CD14-positive monocyte (primary cell): ENCODE measurements around the gene CACNA2D1. TPM values are rescaled to one million over a fixed set of nuclear protein-coding genes. Genes with fewer than 3 reads are reported as not detected.

ENCODE experiments used
- DNase-seq, 3 donors: peaks; one replicate each; pipeline ENCODE4 v3.0.0-alpha.2; 2011 to 2022
- H2AFZ ChIP-seq: 2 replicates; pipeline ENCODE4 v1.6.0; 2012; ENCODE audit warnings: mild to moderate bottlenecking, low read depth, low read length, inconsistent platforms; ENCODE audit not compliant: insufficient read depth, poor library complexity, severe bottlenecking
- H3K27ac ChIP-seq, 2 donors: 1 replicate in 1 of 2; 2 replicates in 1 of 2; pipeline ENCODE4 v1.5.1; 2012 to 2013; ENCODE audit warnings: low read length in 2 of 2, control low read depth in 1 of 2, inconsistent platforms in 1 of 2, low read depth in 1 of 2, mild to moderate bottlenecking in 1 of 2
- H3K27me3 ChIP-seq, 2 donors: one replicate each; pipeline versions ENCODE4 v1.6.0 to v1.6.1; 2011 to 2013; ENCODE audit warnings: low read length in 2 of 2; ENCODE audit not compliant: control insufficient read depth in 2 of 2, insufficient read depth in 2 of 2
- H3K36me3 ChIP-seq, 2 donors: replicated peaks in 1 of 2; 1 replicate in 1 of 2; 2 replicates in 1 of 2; pipeline versions ENCODE4 v1.5.1 to v1.6.1; 2012 to 2013; ENCODE audit warnings: low read length in 2 of 2, control low read depth in 1 of 2, inconsistent platforms in 1 of 2, mild to moderate bottlenecking in 1 of 2; ENCODE audit not compliant: insufficient read depth in 2 of 2, control insufficient read depth in 1 of 2
- H3K4me1 ChIP-seq, 2 donors: 1 replicate in 1 of 2; 2 replicates in 1 of 2; pipeline versions ENCODE4 v1.5.1 to v1.6.1; 2012 to 2013; ENCODE audit warnings: low read length in 2 of 2, control low read depth in 1 of 2, inconsistent platforms in 1 of 2, mild to moderate bottlenecking in 1 of 2, moderate library complexity in 1 of 2; ENCODE audit not compliant: insufficient read depth in 2 of 2, control insufficient read depth in 1 of 2
- H3K4me2 ChIP-seq: replicated peaks from 2 replicates; pipeline ENCODE3; 2012; ENCODE audit warnings: low read length, moderate library complexity, mild to moderate bottlenecking; ENCODE audit not compliant: poor library complexity, severe bottlenecking; ENCODE audit errors: extremely low read depth
- H3K4me3 ChIP-seq, 3 experiments: fragments of 200-600 bp in 1 of 3; sonication (generic) in 1 of 3; replicated peaks in 1 of 3; 1 replicate in 2 of 3; 2 replicates in 1 of 3; pipeline ENCODE4 v1.5.1; 2011 to 2013; ENCODE audit warnings: low read length in 3 of 3, mild to moderate bottlenecking in 3 of 3, control low read depth in 2 of 3, low read depth in 2 of 3, inconsistent platforms in 1 of 3, moderate library complexity in 1 of 3
- H3K79me2 ChIP-seq: 2 replicates; pipeline ENCODE4 v1.6.0; 2012; ENCODE audit warnings: mild to moderate bottlenecking, control low read depth, inconsistent platforms, low read length, moderate library complexity; ENCODE audit not compliant: insufficient read depth
- H3K9ac ChIP-seq: 2 replicates; pipeline ENCODE4 v1.6.0; 2017; ENCODE audit warnings: low read length, mild to moderate bottlenecking; ENCODE audit not compliant: insufficient read depth, poor library complexity, severe bottlenecking
- H3K9me3 ChIP-seq, 2 donors: replicated peaks in 1 of 2; 1 replicate in 1 of 2; 2 replicates in 1 of 2; pipeline versions ENCODE4 v1.5.1 to v1.6.1; 2012 to 2013; ENCODE audit warnings: low read length in 2 of 2, control low read depth in 1 of 2; ENCODE audit not compliant: control insufficient read depth in 1 of 2, insufficient read depth in 1 of 2
- H4K20me1 ChIP-seq: 2 replicates; pipeline ENCODE4 v1.6.0; 2012; ENCODE audit warnings: mild to moderate bottlenecking, low read length, control low read depth, moderate library complexity; ENCODE audit not compliant: insufficient read depth
- H3K27ac Mint-ChIP-seq, 7 donors: one replicate each; pipeline ENCODE4 v1.8.0; 2020; ENCODE audit warnings: mild to moderate bottlenecking in 7 of 7, mixed read lengths in 7 of 7, moderate library complexity in 6 of 7, inconsistent platforms in 2 of 7
- H3K27me3 Mint-ChIP-seq, 3 donors: one replicate each; pipeline ENCODE4 v1.8.0; 2021 to 2022; ENCODE audit warnings: low read depth in 3 of 3, mild to moderate bottlenecking in 3 of 3, mixed read lengths in 3 of 3, moderate library complexity in 3 of 3, inconsistent platforms in 1 of 3
- H3K36me3 Mint-ChIP-seq, 2 donors: one replicate each; pipeline ENCODE4 v1.8.0; 2020; ENCODE audit warnings: mixed read lengths in 2 of 2, inconsistent platforms in 1 of 2, mild to moderate bottlenecking in 1 of 2
- H3K4me1 Mint-ChIP-seq: one replicate; pipeline ENCODE4 v1.8.0; 2020; ENCODE audit warnings: mild to moderate bottlenecking, mixed read lengths
- H3K4me3 Mint-ChIP-seq, 2 donors: one replicate each; pipeline ENCODE4 v1.8.0; 2020; ENCODE audit warnings: mild to moderate bottlenecking in 2 of 2, mixed read lengths in 2 of 2, moderate library complexity in 1 of 2
- H3K9me3 Mint-ChIP-seq, 7 donors: one replicate each; pipeline ENCODE4 v1.8.0; 2020 to 2022; ENCODE audit warnings: mixed read lengths in 7 of 7, mild to moderate bottlenecking in 6 of 7, moderate library complexity in 6 of 7, inconsistent platforms in 2 of 7
- WGBS: methylation state at CpG from one replicate; pipeline ENCODE4 v1.1.5; 2013; ENCODE audit warnings: missing lambda C conversion rate; ENCODE audit not compliant: insufficient coverage; 5-methylcytosine and 5-hydroxymethylcytosine counted together
- intact Hi-C, 2 donors: fragments of 100-400 bp; cut with micrococcal nuclease; formaldehyde crosslinking; loops; one replicate each; pipeline versions ENCODE4 v1.15.0 to v1.15.1; 2023
- polyA plus RNA-seq, 3 donors: library from polyadenylated mRNA; depleted of rRNA in 1 of 3; unstranded in 2 of 3; stranded (reverse) in 1 of 3; fragments of 300-500 nt in 2 of 3; fragments of >200 nt in 1 of 3; fragmentation: Illumina TruSeq in 2 of 3; gene quantifications; 1 replicate in 2 of 3; 2 replicates in 1 of 3; pipeline ENCODE4 v1.2.3, GENCODE V29; 2012 to 2021
- TF ChIP-seq, protein P1 (sequence below): fragments of 200-600 bp; IDR thresholded peaks from one replicate; pipeline ENCODE4 v1.8.0; 2022; ENCODE audit warnings: antibody characterized with exemption, mild to moderate bottlenecking

CACNA2D1 gene
- polyA plus RNA-seq, 3 donors = 0.02 TPM; not detected in 2

DNA sequence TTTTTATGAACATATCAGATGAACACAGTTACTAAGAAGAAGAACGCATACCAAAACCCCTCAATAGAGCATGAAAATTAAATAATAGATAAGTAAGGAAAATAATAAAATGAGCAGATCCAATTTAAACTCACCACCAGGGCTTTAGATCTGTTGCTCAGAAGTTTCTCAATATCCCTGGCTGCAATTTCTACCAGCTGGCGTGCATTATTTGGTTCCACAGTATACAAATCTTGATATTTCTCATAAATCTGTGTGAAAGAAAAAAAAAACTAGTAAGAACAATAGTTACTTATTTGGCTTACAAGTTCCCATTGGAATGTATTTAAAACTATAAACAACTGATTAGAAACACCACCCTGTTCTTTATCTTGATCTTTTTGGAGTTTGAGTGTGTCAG lies 108.6 kb downstream of the CACNA2D1 start:
- Histone ChIP-seq H3K4me3 (no peak overlapping the region), H3K4me1 (no peaks in the 10 kb centered on the region), H3K9me3 (no peaks in the 10 kb centered on the region), H4K20me1 (no peaks in the 10 kb centered on the region), H2AFZ (no peak overlapping the region), H3K79me2 (no peaks in the 10 kb centered on the region), H3K9ac (no peak overlapping the region), H3K36me3 (no peaks in the 10 kb centered on the region), H3K4me2 (no peak overlapping the region), H3K27me3 (no peaks in the 10 kb centered on the region), H3K27ac (no peak overlapping the region)
- no peaks in the 10 kb centered on the region for H3K4me1 Mint-ChIP-seq
- no peak overlapping the region for H3K27ac Mint-ChIP-seq
- no peak for DNase-seq
- no peak overlapping the region for H3K4me3 Mint-ChIP-seq
- no peaks in the 10 kb centered on the region for H3K27me3 Mint-ChIP-seq
- WGBS = no CpG with 5 or more reads among the region's 2 CpGs
- peaks cover 0 to 1% (median 0%) of the 10 kb centered on the region in 7 donors for H3K9me3 Mint-ChIP-seq
- TF ChIP-seq, protein P1, sequence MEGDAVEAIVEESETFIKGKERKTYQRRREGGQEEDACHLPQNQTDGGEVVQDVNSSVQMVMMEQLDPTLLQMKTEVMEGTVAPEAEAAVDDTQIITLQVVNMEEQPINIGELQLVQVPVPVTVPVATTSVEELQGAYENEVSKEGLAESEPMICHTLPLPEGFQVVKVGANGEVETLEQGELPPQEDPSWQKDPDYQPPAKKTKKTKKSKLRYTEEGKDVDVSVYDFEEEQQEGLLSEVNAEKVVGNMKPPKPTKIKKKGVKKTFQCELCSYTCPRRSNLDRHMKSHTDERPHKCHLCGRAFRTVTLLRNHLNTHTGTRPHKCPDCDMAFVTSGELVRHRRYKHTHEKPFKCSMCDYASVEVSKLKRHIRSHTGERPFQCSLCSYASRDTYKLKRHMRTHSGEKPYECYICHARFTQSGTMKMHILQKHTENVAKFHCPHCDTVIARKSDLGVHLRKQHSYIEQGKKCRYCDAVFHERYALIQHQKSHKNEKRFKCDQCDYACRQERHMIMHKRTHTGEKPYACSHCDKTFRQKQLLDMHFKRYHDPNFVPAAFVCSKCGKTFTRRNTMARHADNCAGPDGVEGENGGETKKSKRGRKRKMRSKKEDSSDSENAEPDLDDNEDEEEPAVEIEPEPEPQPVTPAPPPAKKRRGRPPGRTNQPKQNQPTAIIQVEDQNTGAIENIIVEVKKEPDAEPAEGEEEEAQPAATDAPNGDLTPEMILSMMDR = no peak
- H3K36me3 Mint-ChIP-seq = no peaks in the 10 kb centered on the region
- intact Hi-C loops = no loop called here

GRCh38 chr7:82331234-82331633 lies 112.3 kb downstream of the CACNA2D1 start:
- H3K36me3 Mint-ChIP-seq = no peaks in the 10 kb centered on the region
- Histone ChIP-seq H3K27me3 (no peaks in the 10 kb centered on the region), H3K4me2 (no peak overlapping the region), H3K36me3 (no peaks in the 10 kb centered on the region), H2AFZ (no peak overlapping the region), H3K4me3 (no peak overlapping the region), H3K9ac (no peak overlapping the region), H4K20me1 (no peaks in the 10 kb centered on the region), H3K4me1 (no peaks in the 10 kb centered on the region), H3K79me2 (no peaks in the 10 kb centered on the region), H3K9me3 (no peaks in the 10 kb centered on the region), H3K27ac (no peak overlapping the region)
- intact Hi-C loops = no loop called here
- peaks cover 0 to 1% (median 0%) of the 10 kb centered on the region in 7 donors for H3K9me3 Mint-ChIP-seq
- H3K4me3 Mint-ChIP-seq = no peak overlapping the region
- H3K27me3 Mint-ChIP-seq = peaks cover 0 to 2% (median 0%) of the 10 kb centered on the region in 3 donors
- no peaks in the 10 kb centered on the region for H3K4me1 Mint-ChIP-seq
- DNase-seq = no peak
- TF ChIP-seq, protein P1 = no peak
- no peak overlapping the region for H3K27ac Mint-ChIP-seq
